Activated CD4-positive, alpha-beta memory T cell treated with anti-CD3 and anti-CD28 coated beads for 36 hours (primary cell): ENCODE data around the gene CPNE2. TPM values are rescaled to one million over a fixed set of nuclear protein-coding genes. Genes with fewer than 3 reads are reported as not detected.
A peak's percentile ranks its signal among the peaks of the same experiment; 100 is the strongest.

ENCODE experiments used
- CTCF ChIA-PET: fragments of 350-600 bp; sonication (Branson Sonifier 250); formaldehyde crosslinking; loops from one replicate; lab custom pipeline; 2021; ENCODE audit warnings: antibody characterized with exemption, inconsistent platforms; lab: Charles Lee
- POLR2A ChIA-PET: fragments of 350-600 bp; sonication (Branson Sonifier 250); formaldehyde crosslinking; loops from one replicate; lab custom pipeline; 2021; ENCODE audit warnings: antibody characterized with exemption; lab: Charles Lee
- DNase-seq: peaks from one replicate; pipeline ENCODE4 v3.0.0-alpha.2; 2020
- H3K27ac Mint-ChIP-seq: one replicate; pipeline ENCODE4 v1.8.0; 2021; ENCODE audit warnings: mixed read lengths
- H3K27me3 Mint-ChIP-seq: one replicate; pipeline ENCODE4 v1.8.0; 2021; ENCODE audit warnings: mixed read lengths
- H3K36me3 Mint-ChIP-seq: one replicate; pipeline ENCODE4 v1.8.0; 2021; ENCODE audit warnings: mixed read lengths
- H3K4me1 Mint-ChIP-seq: one replicate; pipeline ENCODE4 v1.8.0; 2021; ENCODE audit warnings: low read depth, mixed read lengths
- H3K4me3 Mint-ChIP-seq: one replicate; pipeline ENCODE4 v1.8.0; 2021; ENCODE audit warnings: mild to moderate bottlenecking, mixed read lengths
- H3K9me3 Mint-ChIP-seq: one replicate; pipeline ENCODE4 v1.8.0; 2021; ENCODE audit warnings: mixed read lengths
- intact Hi-C: fragments of 100-400 bp; cut with micrococcal nuclease; formaldehyde crosslinking; loops from one replicate; pipeline ENCODE4 v1.15.1; 2023
- total RNA-seq, 2 experiments: library from RNA; stranded (reverse); gene quantifications; one replicate each; pipeline ENCODE4 v1.2.3, GENCODE V29; 2021

CPNE2 gene
- total RNA-seq: 1 to 10 TPM; 7.3 to 8.1 TPM

DNA sequence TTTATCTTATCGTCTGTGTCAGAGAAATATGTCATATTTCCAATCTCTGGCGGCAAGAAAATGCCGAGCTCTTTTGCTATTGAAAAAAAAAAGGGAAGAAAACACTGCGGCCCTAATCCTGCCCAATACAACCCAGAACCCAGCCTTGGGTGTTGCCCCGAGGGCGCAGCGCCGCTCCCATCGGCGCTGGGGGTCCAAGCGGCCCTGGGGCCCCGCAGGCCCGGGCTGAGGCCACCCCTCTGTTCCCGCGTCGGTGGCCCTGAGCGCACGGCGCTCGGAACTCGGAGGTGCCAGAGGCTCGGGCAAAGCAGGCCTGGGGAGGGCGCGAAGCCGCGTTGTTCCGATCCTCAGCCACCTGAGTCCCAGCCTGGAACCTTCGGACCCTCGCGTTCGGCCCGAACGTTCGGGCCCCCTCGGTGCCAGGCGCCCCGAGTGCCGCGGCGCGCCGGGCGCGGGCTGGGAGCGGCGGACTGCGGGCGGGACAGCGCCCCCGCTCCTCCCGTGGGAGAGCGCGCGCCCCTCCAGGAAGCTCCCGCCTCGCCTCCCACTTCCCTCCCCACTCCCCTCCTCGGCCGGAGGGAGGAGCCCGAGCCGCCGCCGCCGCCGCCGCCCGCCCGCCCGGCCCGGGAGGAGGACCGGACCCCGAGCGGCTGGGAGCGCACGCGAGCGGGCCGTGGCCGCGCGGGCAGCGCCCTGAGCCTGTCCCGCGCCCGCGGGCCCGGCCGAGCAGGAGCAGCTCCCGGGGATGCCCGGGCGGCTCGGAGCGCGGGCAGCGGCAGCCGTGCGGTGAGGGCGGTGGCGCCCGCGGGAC lies at the start of gene CPNE2:
Gene CPNE2 (plus strand): TSS at position 609 of the 811 bp plus-strand sequence. CDS start 18,160 bp downstream, outside the sequence.
- H3K36me3 Mint-ChIP-seq: no peaks in the 10 kb centered on the region
- intact Hi-C loops: loop anchor here (1.0 to 5.0 kb wide), 2 partner anchors 35 to 76 kb away; no protein-coding TSS in a partner anchor
- peaks cover 9% of the 10 kb centered on the region for H3K4me1 Mint-ChIP-seq
- DNase-seq: peak; percentile 52
- no peak within 1 kb of the TSS for H3K27ac Mint-ChIP-seq
- H3K4me3 Mint-ChIP-seq: peak within 1 kb of the TSS; percentile 72
- POLR2A ChIA-PET: interaction anchor here (1.1 to 1.8 kb wide), 2 partner anchors 16 to 103 kb away, joined by 3 to 5 read pairs; partner anchors contain the start of gene NLRC5
- CTCF ChIA-PET: interaction anchor here (0.7 to 3.3 kb wide), 15 partner anchors 9 to 151 kb away, joined by 3 to 43 read pairs (median 5); no protein-coding TSS in a partner anchor
- no peaks in the 10 kb centered on the region for H3K9me3 Mint-ChIP-seq
- H3K27me3 Mint-ChIP-seq: peaks cover 7% of the 10 kb centered on the region

GRCh38 chr16:57043248-57043647 lies 49.1 kb upstream of the CPNE2 start:
- intact Hi-C loops: no loop called here
- H3K36me3 Mint-ChIP-seq: peaks cover 62% of the 10 kb centered on the region
- peaks cover 66% of the 10 kb centered on the region for H3K4me1 Mint-ChIP-seq
- CTCF ChIA-PET: interaction anchor here (2.0 to 6.5 kb wide), 2 partner anchors 54 to 79 kb away, joined by 18 to 84 read pairs; partner anchors contain the start of gene NLRC5
- DNase-seq: no peak
- H3K4me3 Mint-ChIP-seq: no peak overlapping the region
- POLR2A ChIA-PET: interaction anchor here (5.6 kb wide), 1 partner anchor 55 kb away, joined by 50 read pairs; the partner anchor contains the start of gene NLRC5
- H3K9me3 Mint-ChIP-seq: no peaks in the 10 kb centered on the region
- H3K27ac Mint-ChIP-seq: peak overlapping the region; percentile 98
- no peaks in the 10 kb centered on the region for H3K27me3 Mint-ChIP-seq

GRCh38 chr16:57044931-57045693 lies 47.3 kb upstream of the CPNE2 start:
- Mint-ChIP-seq H3K4me1 (peaks cover 60% of the 10 kb centered on the region), H3K27ac (peak overlapping the region; percentile 64), H3K4me3 (no peak overlapping the region), H3K9me3 (no peaks in the 10 kb centered on the region), H3K27me3 (no peaks in the 10 kb centered on the region), H3K36me3 (peaks cover 56% of the 10 kb centered on the region)
- no peak for DNase-seq
- CTCF ChIA-PET: interaction anchor here (1.0 to 2.9 kb wide), 6 partner anchors 13 to 81 kb away, joined by 3 to 20 read pairs (median 4); no protein-coding TSS in a partner anchor
- intact Hi-C loops: no loop called here
- POLR2A ChIA-PET: interaction anchor here (1.8 kb wide), 1 partner anchor 56 kb away, joined by 6 read pairs; the partner anchor contains the start of gene NLRC5

GRCh38 chr16:57045694-57046381 lies 46.5 kb upstream of the CPNE2 start:
- Mint-ChIP-seq H3K36me3 (peaks cover 58% of the 10 kb centered on the region), H3K9me3 (no peaks in the 10 kb centered on the region), H3K27me3 (no peaks in the 10 kb centered on the region), H3K27ac (peak overlapping the region; percentile 64), H3K4me1 (peaks cover 57% of the 10 kb centered on the region), H3K4me3 (no peak overlapping the region)
- POLR2A ChIA-PET: interaction anchor here (1.8 kb wide), 1 partner anchor 57 kb away, joined by 6 read pairs; the partner anchor contains the start of gene NLRC5
- peak; percentile 43 for DNase-seq
- intact Hi-C loops: no loop called here
- CTCF ChIA-PET: interaction anchor here (1.0 to 2.9 kb wide), 6 partner anchors 14 to 81 kb away, joined by 3 to 20 read pairs (median 4); no protein-coding TSS in a partner anchor

- POLR2A ChIA-PET: no interaction called here
- Mint-ChIP-seq H3K4me1 (peaks cover 49% of the 10 kb centered on the region), H3K4me3 (no peak overlapping the region), H3K27me3 (no peaks in the 10 kb centered on the region), H3K9me3 (no peaks in the 10 kb centered on the region), H3K36me3 (peaks cover 64% of the 10 kb centered on the region), H3K27ac (peak overlapping the region; percentile 65)
- no peak for DNase-seq
- intact Hi-C loops: no loop called here
- CTCF ChIA-PET: no interaction called here
These were observed 44.3 kb upstream of the CPNE2 start for GRCh38 chr16:57048095-57048494.

- ChIA-PET CTCF (no interaction called here), POLR2A (no interaction called here)
- peak; percentile 52 for DNase-seq
- Mint-ChIP-seq H3K9me3 (no peaks in the 10 kb centered on the region), H3K4me1 (peaks cover 48% of the 10 kb centered on the region), H3K36me3 (peaks cover 61% of the 10 kb centered on the region), H3K27ac (peak overlapping the region; percentile 79), H3K4me3 (no peak overlapping the region), H3K27me3 (no peaks in the 10 kb centered on the region)
- intact Hi-C loops: no loop called here
These were observed 42.7 kb upstream of the CPNE2 start for GRCh38 chr16:57049678-57050077.

- Mint-ChIP-seq H3K27me3 (no peaks in the 10 kb centered on the region), H3K9me3 (no peaks in the 10 kb centered on the region), H3K4me1 (peaks cover 40% of the 10 kb centered on the region), H3K4me3 (no peak overlapping the region), H3K27ac (peak overlapping the region; percentile 79), H3K36me3 (peaks cover 59% of the 10 kb centered on the region)
- CTCF ChIA-PET: interaction anchor here (0.6 to 1.7 kb wide), 4 partner anchors 52 to 933 kb away, joined by 3 to 6 read pairs (median 3); no protein-coding TSS in a partner anchor
- POLR2A ChIA-PET: interaction anchor here (0.6 to 1.6 kb wide), 3 partner anchors 9 to 60 kb away, joined by 4 to 11 read pairs (median 4); no protein-coding TSS in a partner anchor
- intact Hi-C loops: no loop called here
- DNase-seq: no peak
These were observed 40.6 kb upstream of the CPNE2 start for GRCh38 chr16:57051696-57052228.

GRCh38 chr16:57053206-57053605 lies 39.2 kb upstream of the CPNE2 start:
- no peak for DNase-seq
- POLR2A ChIA-PET: interaction anchor here (1.6 kb wide), 1 partner anchor 11 kb away, joined by 11 read pairs; no protein-coding TSS in a partner anchor
- Mint-ChIP-seq H3K4me3 (no peak overlapping the region), H3K9me3 (no peaks in the 10 kb centered on the region), H3K36me3 (peaks cover 60% of the 10 kb centered on the region), H3K4me1 (peaks cover 35% of the 10 kb centered on the region), H3K27me3 (no peaks in the 10 kb centered on the region), H3K27ac (peak overlapping the region; percentile 54)
- intact Hi-C loops: no loop called here
- CTCF ChIA-PET: interaction anchor here (1.7 kb wide), 1 partner anchor 89 kb away, joined by 6 read pairs; no protein-coding TSS in a partner anchor

DNA sequence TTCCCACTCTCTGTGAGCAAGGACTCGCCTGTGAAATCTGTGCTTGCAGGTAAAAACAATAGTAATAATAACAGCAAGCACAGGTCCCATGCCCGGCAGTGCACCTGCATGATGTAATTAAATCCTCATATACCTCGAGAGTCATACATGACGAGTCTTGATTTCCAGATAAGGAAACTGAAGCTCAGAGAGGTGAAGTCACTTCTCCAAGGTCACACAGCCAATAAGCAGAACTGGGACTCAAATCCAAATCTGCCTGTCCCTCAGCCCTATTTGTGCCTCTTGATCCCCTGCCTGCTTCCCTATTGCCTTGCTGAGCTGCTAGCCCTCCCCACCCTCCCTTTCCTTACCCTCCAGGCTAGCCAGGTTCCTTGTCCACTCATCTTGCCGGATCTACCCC lies 38.0 kb upstream of the CPNE2 start:
- intact Hi-C loops: no loop called here
- ChIA-PET CTCF (interaction anchor here (1.0 to 1.2 kb wide), 2 partner anchors 29 to 90 kb away, joined by 3 to 4 read pairs; no protein-coding TSS in a partner anchor), POLR2A (no interaction called here)
- Mint-ChIP-seq H3K4me1 (peaks cover 28% of the 10 kb centered on the region), H3K27me3 (no peaks in the 10 kb centered on the region), H3K36me3 (peaks cover 57% of the 10 kb centered on the region), H3K4me3 (no peak overlapping the region), H3K27ac (peak overlapping the region; percentile 68), H3K9me3 (no peaks in the 10 kb centered on the region)
- DNase-seq: no peak

DNA sequence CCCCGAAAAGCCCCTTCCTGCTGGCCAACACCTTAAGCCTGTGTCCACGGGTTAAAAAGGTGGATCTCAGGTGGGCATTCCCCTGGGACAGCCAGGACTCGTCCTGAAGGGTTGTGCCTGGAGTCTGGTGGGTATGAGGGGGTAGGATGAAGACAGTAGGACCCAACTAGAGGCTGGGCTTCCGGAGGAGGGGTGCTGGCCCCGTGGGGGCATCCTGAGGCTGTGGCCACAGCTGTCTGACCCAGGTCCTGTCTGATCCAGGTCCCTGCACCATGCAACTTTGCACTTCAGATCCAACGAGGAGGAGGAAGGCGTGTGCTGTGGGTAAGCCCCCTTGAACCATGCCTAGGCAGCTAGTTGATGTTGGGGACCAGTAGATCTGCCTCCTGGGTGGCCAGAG lies 37.6 kb upstream of the CPNE2 start:
- POLR2A ChIA-PET: no interaction called here
- no peaks in the 10 kb centered on the region for H3K9me3 Mint-ChIP-seq
- CTCF ChIA-PET: interaction anchor here (1.0 to 1.2 kb wide), 2 partner anchors 29 to 90 kb away, joined by 3 to 4 read pairs; no protein-coding TSS in a partner anchor
- H3K4me1 Mint-ChIP-seq: peaks cover 29% of the 10 kb centered on the region
- peak overlapping the region; percentile 51 for H3K27ac Mint-ChIP-seq
- no peak for DNase-seq
- no peak overlapping the region for H3K4me3 Mint-ChIP-seq
- peaks cover 60% of the 10 kb centered on the region for H3K36me3 Mint-ChIP-seq
- intact Hi-C loops: no loop called here
- H3K27me3 Mint-ChIP-seq: no peaks in the 10 kb centered on the region

DNA sequence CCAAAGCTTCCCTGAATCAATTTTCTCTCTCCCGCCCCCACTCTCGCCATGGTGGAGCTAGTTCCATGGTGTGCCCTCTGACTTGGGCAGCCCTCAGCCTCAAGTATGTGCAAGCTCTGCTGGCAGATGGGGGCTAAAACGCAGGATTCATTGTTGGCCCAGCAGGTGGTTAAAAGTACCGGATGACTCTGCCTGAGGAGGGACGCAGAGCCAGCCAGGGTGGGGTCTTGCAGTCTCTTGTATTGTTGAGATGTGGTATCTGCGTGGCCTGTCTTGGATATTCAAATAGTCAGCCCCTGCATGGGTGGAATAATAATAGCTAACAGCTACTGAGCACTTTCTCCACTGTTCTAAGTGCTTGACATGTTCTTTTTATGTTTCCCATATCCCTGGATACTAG lies 36.7 kb upstream of the CPNE2 start:
- intact Hi-C loops: no loop called here
- POLR2A ChIA-PET: no interaction called here
- Mint-ChIP-seq H3K27ac (no peak overlapping the region), H3K36me3 (peaks cover 65% of the 10 kb centered on the region), H3K4me3 (no peak overlapping the region), H3K4me1 (peaks cover 22% of the 10 kb centered on the region), H3K9me3 (no peaks in the 10 kb centered on the region), H3K27me3 (no peaks in the 10 kb centered on the region)
- CTCF ChIA-PET: interaction anchor here (0.6 kb wide), 1 partner anchor 240 kb away, joined by 3 read pairs; no protein-coding TSS in a partner anchor
- DNase-seq: no peak
